ENCODE results near the gene IKZF5.

DNA sequence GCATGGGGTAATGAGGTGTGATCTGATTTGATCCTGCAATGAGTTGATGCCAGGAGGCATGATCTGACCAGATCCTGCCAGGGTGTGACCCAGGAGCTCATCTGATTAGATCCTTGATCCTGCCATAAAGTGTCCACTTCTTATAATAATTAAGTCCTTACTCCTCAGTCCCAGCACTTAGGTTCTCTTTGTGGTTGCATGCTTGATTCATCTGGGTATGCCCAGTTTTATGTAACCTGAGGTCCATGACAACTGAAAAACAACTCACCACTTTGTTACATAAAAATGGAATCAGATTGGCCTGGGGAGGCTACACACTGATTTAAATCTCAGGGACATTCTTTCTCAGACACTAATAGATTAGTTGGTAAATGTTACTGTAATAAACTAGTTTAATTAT lies 19.3 kb upstream of the IKZF5 start:
- TF ChIP-seq, protein P1, sequence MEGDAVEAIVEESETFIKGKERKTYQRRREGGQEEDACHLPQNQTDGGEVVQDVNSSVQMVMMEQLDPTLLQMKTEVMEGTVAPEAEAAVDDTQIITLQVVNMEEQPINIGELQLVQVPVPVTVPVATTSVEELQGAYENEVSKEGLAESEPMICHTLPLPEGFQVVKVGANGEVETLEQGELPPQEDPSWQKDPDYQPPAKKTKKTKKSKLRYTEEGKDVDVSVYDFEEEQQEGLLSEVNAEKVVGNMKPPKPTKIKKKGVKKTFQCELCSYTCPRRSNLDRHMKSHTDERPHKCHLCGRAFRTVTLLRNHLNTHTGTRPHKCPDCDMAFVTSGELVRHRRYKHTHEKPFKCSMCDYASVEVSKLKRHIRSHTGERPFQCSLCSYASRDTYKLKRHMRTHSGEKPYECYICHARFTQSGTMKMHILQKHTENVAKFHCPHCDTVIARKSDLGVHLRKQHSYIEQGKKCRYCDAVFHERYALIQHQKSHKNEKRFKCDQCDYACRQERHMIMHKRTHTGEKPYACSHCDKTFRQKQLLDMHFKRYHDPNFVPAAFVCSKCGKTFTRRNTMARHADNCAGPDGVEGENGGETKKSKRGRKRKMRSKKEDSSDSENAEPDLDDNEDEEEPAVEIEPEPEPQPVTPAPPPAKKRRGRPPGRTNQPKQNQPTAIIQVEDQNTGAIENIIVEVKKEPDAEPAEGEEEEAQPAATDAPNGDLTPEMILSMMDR (IDR thresholded peaks at IDR 0.05) = no peak
- TF ChIP-seq EZH2 (IDR thresholded peaks at IDR 0.05; ENCODE audit: borderline replicate concordance, insufficient read depth, low read depth, low read length, poor library complexity, severe bottlenecking) = no peak

All from B cell (primary cell).